IMR-90 (cell line): ENCODE data around the gene DHX9. TPM values are rescaled to one million over a fixed set of nuclear protein-coding genes. Genes with fewer than 3 reads are reported as not detected.

Source experiments
- ATAC-seq: fragments of 200-7000 bp; cut with Tn5 transposase; 2 replicates; pipeline ENCODE4 v1.9.1; 2020; ENCODE audit warnings: low read depth, mild to moderate bottlenecking, moderate library complexity
- BruUV-seq: library from RNA; stranded (reverse); fragments of 400-500 nt; replicated peaks from 2 replicates; lab custom pipeline; 2021; lab: Mats Ljungman, UMichigan
- CTCF ChIA-PET: fragments of 300-600 bp; formaldehyde crosslinking; extraction: SDS; loops from one replicate; lab custom pipeline; 2021; ENCODE audit warnings: antibody characterized with exemption; lab: Yijun Ruan, JAX
- POLR2A ChIA-PET: fragments of 300-600 bp; sonication (Branson Sonifier 250); formaldehyde crosslinking; loops from one replicate; lab custom pipeline; 2022; ENCODE audit warnings: antibody characterized with exemption; ENCODE audit not compliant: unreplicated experiment; lab: Charles Lee
- DNase-seq: peaks from one replicate; pipeline ENCODE4 v3.0.0; 2013
- H2AFZ ChIP-seq: replicated peaks from 2 replicates; pipeline ENCODE3; 2013; ENCODE audit warnings: low read length, mild to moderate bottlenecking; ENCODE audit not compliant: poor library complexity
- H2AK5ac ChIP-seq: 2 replicates; pipeline ENCODE4 v1.6.1; 2013; ENCODE audit warnings: low read depth, low read length, inconsistent platforms
- H2AK9ac ChIP-seq: replicated peaks from 2 replicates; pipeline ENCODE3; 2013; ENCODE audit warnings: mild to moderate bottlenecking, low read depth, low read length, moderate library complexity; ENCODE audit not compliant: poor library complexity
- H2BK120ac ChIP-seq: 2 replicates; pipeline ENCODE4 v1.6.1; 2013; ENCODE audit warnings: low read depth, low read length, inconsistent platforms
- H2BK15ac ChIP-seq: 3 replicates; pipeline ENCODE4 v1.6.1; 2013; ENCODE audit warnings: low read depth, low read length, inconsistent platforms
- H2BK20ac ChIP-seq: 2 replicates; pipeline ENCODE4 v1.6.1; 2013; ENCODE audit warnings: low read depth, mild to moderate bottlenecking, inconsistent platforms, low read length, moderate library complexity
- H2BK5ac ChIP-seq: 2 replicates; pipeline ENCODE4 v1.6.1; 2013; ENCODE audit warnings: mild to moderate bottlenecking, low read depth, low read length, inconsistent platforms; ENCODE audit not compliant: poor library complexity, severe bottlenecking
- H3K14ac ChIP-seq: replicated peaks from 2 replicates; pipeline ENCODE4 v1.6.1; 2013; ENCODE audit warnings: low read depth, low read length, inconsistent platforms
- H3K18ac ChIP-seq: 2 replicates; pipeline ENCODE4 v1.6.1; 2013; ENCODE audit warnings: low read depth, low read length, control low read depth
- H3K23ac ChIP-seq: 2 replicates; pipeline ENCODE4 v1.6.1; 2013; ENCODE audit warnings: low read depth, low read length, inconsistent platforms
- H3K27ac ChIP-seq: 2 replicates; pipeline ENCODE4 v1.5.1; 2013; ENCODE audit warnings: mild to moderate bottlenecking, control low read depth, low read length; ENCODE audit not compliant: insufficient read depth
- H3K27me3 ChIP-seq: 2 replicates; pipeline ENCODE4 v1.6.1; 2013; ENCODE audit warnings: low read length; ENCODE audit not compliant: control insufficient read depth, insufficient read depth
- H3K36me3 ChIP-seq: 2 replicates; pipeline ENCODE4 v1.6.1; 2013; ENCODE audit warnings: low read length, mixed read lengths; ENCODE audit not compliant: control insufficient read depth, insufficient read depth
- H3K4ac ChIP-seq: 2 replicates; pipeline ENCODE4 v1.6.1; 2013; ENCODE audit warnings: low read depth, low read length, inconsistent platforms
- H3K4me1 ChIP-seq: 2 replicates; pipeline ENCODE4 v1.6.1; 2013; ENCODE audit warnings: low read length, mixed read lengths; ENCODE audit not compliant: control insufficient read depth, insufficient read depth
- H3K4me2 ChIP-seq: 2 replicates; pipeline ENCODE4 v1.6.1; 2013; ENCODE audit warnings: low read depth, mild to moderate bottlenecking, control low read depth, low read length, moderate library complexity
- H3K4me3 ChIP-seq: 2 replicates; pipeline ENCODE4 v1.5.1; 2013; ENCODE audit warnings: low read depth, mild to moderate bottlenecking, control low read depth, low read length, moderate library complexity; ENCODE audit not compliant: insufficient read depth
- H3K56ac ChIP-seq: 2 replicates; pipeline ENCODE4 v1.6.1; 2013; ENCODE audit warnings: low read length, inconsistent platforms; ENCODE audit not compliant: insufficient read depth; ENCODE audit errors: extremely low read depth
- H3K79me1 ChIP-seq, 2 experiments: 2 replicates each; pipeline ENCODE4 v1.6.1; 2013; ENCODE audit warnings: low read length in 2 of 2, inconsistent platforms in 1 of 2, low read depth in 1 of 2
- H3K9ac ChIP-seq: 2 replicates; pipeline ENCODE4 v1.6.1; 2013; ENCODE audit warnings: low read depth, low read length, control low read depth
- H3K9me1 ChIP-seq: 2 replicates; pipeline ENCODE4 v1.6.1; 2013; ENCODE audit warnings: low read length, inconsistent platforms; ENCODE audit not compliant: insufficient read depth
- H3K9me3 ChIP-seq: 2 replicates; pipeline ENCODE4 v1.6.1; 2013; ENCODE audit warnings: low read length; ENCODE audit not compliant: control insufficient read depth, insufficient read depth
- H4K20me1 ChIP-seq: 2 replicates; pipeline ENCODE4 v1.6.1; 2013; ENCODE audit warnings: low read length, inconsistent platforms; ENCODE audit not compliant: insufficient read depth
- H4K5ac ChIP-seq: 2 replicates; pipeline ENCODE4 v1.6.1; 2013; ENCODE audit warnings: mild to moderate bottlenecking, low read depth, low read length, control low read depth
- H4K8ac ChIP-seq, 2 experiments: 2 replicates each; pipeline ENCODE4 v1.6.1; 2013; ENCODE audit warnings: low read depth in 2 of 2, low read length in 2 of 2, control low read depth in 1 of 2, inconsistent platforms in 1 of 2
- H4K91ac ChIP-seq: 2 replicates; pipeline ENCODE4 v1.6.1; 2013; ENCODE audit warnings: low read depth, low read length, inconsistent platforms; ENCODE audit not compliant: insufficient read depth
- BHLHE40 ChIP-seq: fragments of 150-350 bp; IDR thresholded peaks from 2 replicates; pipeline ENCODE4 v1.6.1; 2016; ENCODE audit warnings: mild to moderate bottlenecking, low read depth, low read length
- CEBPB ChIP-seq: IDR thresholded peaks from 2 replicates; pipeline ENCODE4 v1.6.1; 2012; ENCODE audit warnings: low read depth, low read length, improper control_type of control experiment
- CHD1 ChIP-seq: IDR thresholded peaks from 2 replicates; pipeline ENCODE4 v1.6.1; 2012; ENCODE audit warnings: low read depth, low read length, improper control_type of control experiment
- CTCF ChIP-seq: conservative IDR thresholded peaks from 2 replicates; pipeline ENCODE4 v1.5.1; 2012; ENCODE audit warnings: mild to moderate bottlenecking, low read depth, low read length, improper control_type of control experiment
- ELK1 ChIP-seq: fragments of 150-350 bp; IDR thresholded peaks from 2 replicates; pipeline ENCODE4 v1.6.1; 2016; ENCODE audit warnings: low read depth, mild to moderate bottlenecking, low read length, moderate library complexity, borderline replicate concordance
- FOS ChIP-seq: fragments of 150-350 bp; IDR thresholded peaks from 2 replicates; pipeline ENCODE4 v1.6.1; 2016; ENCODE audit warnings: low read depth, low read length
- MAFK ChIP-seq: IDR thresholded peaks from 2 replicates; pipeline ENCODE4 v1.6.1; 2012; ENCODE audit warnings: low read depth, low read length, improper control_type of control experiment
- MAZ ChIP-seq: IDR thresholded peaks from 2 replicates; pipeline ENCODE4 v1.6.1; 2012; ENCODE audit warnings: low read depth, mild to moderate bottlenecking, low read length, improper control_type of control experiment, moderate library complexity, borderline replicate concordance
- MXI1 ChIP-seq: IDR thresholded peaks from 2 replicates; pipeline ENCODE4 v1.6.1; 2012; ENCODE audit warnings: low read depth, mild to moderate bottlenecking, low read length, moderate library complexity, borderline replicate concordance
- NFE2L2 ChIP-seq: fragments of 150-350 bp; IDR thresholded peaks from 2 replicates; pipeline ENCODE4 v1.6.1; 2016; ENCODE audit warnings: low read depth, mild to moderate bottlenecking, low read length
- POLR2A ChIP-seq: IDR thresholded peaks from 2 replicates; pipeline ENCODE4 v1.6.1; 2012; ENCODE audit warnings: mild to moderate bottlenecking, low read depth, low read length
- RAD21 ChIP-seq: IDR thresholded peaks from 2 replicates; pipeline ENCODE4 v1.6.1; 2012; ENCODE audit warnings: low read length, improper control_type of control experiment
- RCOR1 ChIP-seq: IDR thresholded peaks from 2 replicates; pipeline ENCODE4 v1.6.1; 2012; ENCODE audit warnings: mild to moderate bottlenecking, low read length, improper control_type of control experiment; ENCODE audit not compliant: insufficient replicate concordance
- RFX5 ChIP-seq: IDR thresholded peaks from 2 replicates; pipeline ENCODE4 v1.8.0; 2012; ENCODE audit warnings: low read depth, mild to moderate bottlenecking, low read length, moderate library complexity
- SMC3 ChIP-seq: fragments of 150-350 bp; IDR thresholded peaks from 2 replicates; pipeline ENCODE4 v1.6.1; 2016; ENCODE audit warnings: low read depth, mild to moderate bottlenecking, antibody characterized with exemption, low read length, moderate library complexity
- USF2 ChIP-seq: fragments of 150-350 bp; IDR thresholded peaks from 2 replicates; pipeline ENCODE4 v1.6.1; 2017; ENCODE audit warnings: mild to moderate bottlenecking, antibody characterized with exemption, low read length, low read depth
- WGBS, 2 experiments: methylation state at CpG; one replicate each; pipeline versions ENCODE4 v1.1.5 to v1.1.7; 2013; ENCODE audit warnings: missing lambda C conversion rate in 2 of 2; ENCODE audit not compliant: insufficient read length in 1 of 2; ENCODE audit errors: extremely low coverage in 2 of 2; 5-methylcytosine and 5-hydroxymethylcytosine counted together
- dilution Hi-C: fragments of 300-500 bp; cut with HindIII; formaldehyde crosslinking; loops from one replicate; pipeline ENCODE4 v1.14.3; 2018; ENCODE audit warnings: low sequenced_read_pairs; ENCODE audit not compliant: unreplicated experiment
- in situ Hi-C: fragments of 300-500 bp; cut with MboI; formaldehyde crosslinking; loops from 3 replicates; pipeline ENCODE4 v1.14.3; 2019; ENCODE audit warnings: low sequenced_read_pairs, inconsistent platforms, mixed read lengths
- intact Hi-C: fragments of 100-400 bp; cut with micrococcal nuclease; formaldehyde crosslinking; loops from 2 replicates; pipeline ENCODE4 v1.10.0; 2022
- polyA plus RNA-seq, 3 experiments: library from polyadenylated mRNA; depleted of rRNA; stranded (reverse); fragments of >200 nt; gene quantifications; 2 replicates each; pipeline ENCODE4 v1.2.3, GENCODE V29; 2012; ENCODE audit warnings: low replicate concordance in 1 of 3
- total RNA-seq: library from RNA; depleted of rRNA; stranded (reverse); fragments of >200 nt; gene quantifications from 2 replicates; pipeline ENCODE4 v1.2.3, GENCODE V29; 2012

Gene DHX9
- total and polyA plus RNA-seq, 2 of the 4 experiments (the other 2 are of a cell fraction), result 119 to 211 TPM

GRCh38 chr1:182848736-182849135 lies 9.6 kb downstream of the DHX9 start:
- ChIA-PET CTCF (no interaction called here), POLR2A (no interaction called here)
- H3K4me2 ChIP-seq, result no peak overlapping the region
- no peak for TF ChIP-seq USF2
- no peak for TF ChIP-seq POLR2A
- no peak for TF ChIP-seq RFX5
- TF ChIP-seq RCOR1, result no peak
- TF ChIP-seq MXI1, result no peak
- no peak for TF ChIP-seq CTCF
- no peak for TF ChIP-seq ELK1
- TF ChIP-seq RAD21, result no peak
- TF ChIP-seq CEBPB, result no peak
- TF ChIP-seq NFE2L2, result no peak
- TF ChIP-seq SMC3, result no peak
- TF ChIP-seq BHLHE40, result no peak
- no peak for TF ChIP-seq CHD1
- TF ChIP-seq MAZ, result no peak
- TF ChIP-seq FOS, result no peak
- TF ChIP-seq MAFK, result no peak
- H4K91ac ChIP-seq, result no peak overlapping the region
- BruUV-seq, result no TSS peak
- H3K23ac ChIP-seq, result no peak overlapping the region
- no peak overlapping the region for H3K14ac ChIP-seq
- no peak overlapping the region for H2BK120ac ChIP-seq
- no peaks in the 10 kb centered on the region for H3K9me3 ChIP-seq
- DNase-seq (no peak), ATAC-seq (no peak)
- no peak overlapping the region for H4K8ac ChIP-seq
- H4K20me1 ChIP-seq, result peaks cover 74% of the 10 kb centered on the region
- dilution Hi-C loops, result no loop called here
- H3K4ac ChIP-seq, result no peak overlapping the region
- H3K9me1 ChIP-seq, result peaks cover 9% of the 10 kb centered on the region
- H2AK9ac ChIP-seq, result no peak overlapping the region
- H3K56ac ChIP-seq, result no peak overlapping the region
- H2AFZ ChIP-seq, result no peak overlapping the region
- in situ Hi-C loops, result no loop called here
- no peak overlapping the region for H3K9ac ChIP-seq
- no peak overlapping the region for H3K18ac ChIP-seq
- no peak overlapping the region for H3K27ac ChIP-seq
- H4K5ac ChIP-seq, result no peak overlapping the region
- no peak overlapping the region for H2BK5ac ChIP-seq
- H3K4me1 ChIP-seq, result no peaks in the 10 kb centered on the region
- no CpG with 5 or more reads among the region's 2 CpGs for WGBS, 2 experiments
- intact Hi-C loops, result no loop called here
- no peaks in the 10 kb centered on the region for H3K27me3 ChIP-seq
- no peak overlapping the region for H3K4me3 ChIP-seq
- H2BK15ac ChIP-seq, result no peak overlapping the region
- peaks cover 49% of the 10 kb centered on the region for H3K36me3 ChIP-seq
- no peak overlapping the region for H2AK5ac ChIP-seq
- H2BK20ac ChIP-seq, result no peak overlapping the region
- H3K79me1 ChIP-seq, result peaks cover 19 to 47% of the 10 kb centered on the region in 2 experiments
